CD4-positive, alpha-beta T cell treated with Interleukin-15 for 4 hours (primary cell): ENCODE data around the gene ZNF598.

Experiments used
- DNase-seq: peaks from one replicate; pipeline ENCODE4 v3.0.0-alpha.2; 2020; ENCODE audit warnings: low spot score

The ZNF598 gene

DNA sequence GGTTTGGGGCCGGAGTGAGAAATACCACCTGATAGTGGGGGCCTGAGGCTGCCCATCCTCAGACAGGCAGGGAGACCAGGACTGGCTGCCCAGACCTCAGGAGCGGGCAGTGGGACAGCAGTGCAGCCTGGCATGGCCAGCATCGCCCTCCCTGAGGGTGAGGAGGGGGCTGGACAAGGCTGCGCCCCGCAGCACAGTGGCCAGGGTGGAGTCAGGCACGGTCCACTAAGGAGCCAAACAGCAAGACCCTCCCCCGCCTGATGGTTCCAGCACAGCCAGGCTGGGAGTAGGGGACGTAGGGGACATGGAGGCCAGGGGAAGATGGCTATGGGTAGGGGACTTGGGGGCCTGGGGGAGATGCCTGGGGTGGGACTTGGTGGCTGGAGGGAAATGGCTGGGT, 3.3 kb downstream of the ZNF598 start:
- DNase-seq = no peak

DNA sequence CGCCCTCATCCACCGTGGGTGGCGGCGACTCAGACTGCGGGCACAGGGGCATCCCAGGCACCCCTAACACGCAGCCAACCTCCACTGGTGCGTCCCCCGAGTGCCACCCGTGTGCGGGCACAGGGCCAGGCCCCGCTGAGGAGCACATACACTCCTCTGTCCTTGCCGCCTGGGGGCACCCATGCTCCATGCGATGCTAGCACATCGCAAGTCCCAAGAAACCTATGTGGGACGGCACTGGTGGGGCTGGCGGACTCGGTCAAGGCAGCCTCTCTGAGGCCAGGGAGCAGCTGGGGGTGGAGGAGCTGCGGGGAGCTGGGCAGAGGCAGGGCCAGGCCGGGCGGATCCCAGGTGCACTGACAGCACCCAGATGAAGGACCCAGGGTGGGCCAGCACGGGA, 4.0 kb downstream of the ZNF598 start:
- no peak for DNase-seq

DNA sequence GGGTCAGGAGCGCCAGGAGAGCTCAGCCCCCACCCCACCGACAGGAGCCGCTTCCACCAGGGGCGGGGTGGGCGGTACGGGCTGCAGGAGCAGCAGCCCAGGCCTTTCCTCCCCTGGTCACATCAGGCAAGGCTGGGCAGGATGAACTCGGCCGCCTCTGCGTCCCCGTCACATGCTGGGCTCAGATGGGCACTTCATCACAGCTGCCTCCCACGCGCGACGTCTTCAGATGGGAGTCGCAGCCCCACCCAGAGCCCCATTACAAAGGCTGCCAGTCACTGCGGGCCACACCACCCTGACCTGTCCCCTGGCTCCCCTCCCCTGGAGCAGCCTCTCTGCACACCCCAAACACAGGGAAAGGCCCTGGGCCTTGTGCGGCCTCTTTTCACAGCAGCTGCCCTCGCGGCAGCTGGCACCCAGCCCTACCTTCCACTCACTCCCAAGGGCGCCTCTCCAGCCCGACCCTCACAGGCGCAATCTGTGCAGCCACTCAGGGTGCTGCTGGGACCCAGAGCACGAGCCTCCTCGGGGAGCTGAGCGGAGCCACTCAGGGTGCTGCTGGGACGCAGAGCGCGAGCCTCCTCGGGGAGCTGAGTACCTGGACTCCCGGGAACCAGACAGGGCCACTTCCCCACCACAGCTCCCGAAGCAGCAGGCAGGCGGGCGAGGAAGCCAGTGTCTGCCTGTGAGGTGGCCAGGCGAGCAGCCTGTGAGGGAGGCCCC, 4.7 kb downstream of the ZNF598 start:
- DNase-seq = no peak

DNA sequence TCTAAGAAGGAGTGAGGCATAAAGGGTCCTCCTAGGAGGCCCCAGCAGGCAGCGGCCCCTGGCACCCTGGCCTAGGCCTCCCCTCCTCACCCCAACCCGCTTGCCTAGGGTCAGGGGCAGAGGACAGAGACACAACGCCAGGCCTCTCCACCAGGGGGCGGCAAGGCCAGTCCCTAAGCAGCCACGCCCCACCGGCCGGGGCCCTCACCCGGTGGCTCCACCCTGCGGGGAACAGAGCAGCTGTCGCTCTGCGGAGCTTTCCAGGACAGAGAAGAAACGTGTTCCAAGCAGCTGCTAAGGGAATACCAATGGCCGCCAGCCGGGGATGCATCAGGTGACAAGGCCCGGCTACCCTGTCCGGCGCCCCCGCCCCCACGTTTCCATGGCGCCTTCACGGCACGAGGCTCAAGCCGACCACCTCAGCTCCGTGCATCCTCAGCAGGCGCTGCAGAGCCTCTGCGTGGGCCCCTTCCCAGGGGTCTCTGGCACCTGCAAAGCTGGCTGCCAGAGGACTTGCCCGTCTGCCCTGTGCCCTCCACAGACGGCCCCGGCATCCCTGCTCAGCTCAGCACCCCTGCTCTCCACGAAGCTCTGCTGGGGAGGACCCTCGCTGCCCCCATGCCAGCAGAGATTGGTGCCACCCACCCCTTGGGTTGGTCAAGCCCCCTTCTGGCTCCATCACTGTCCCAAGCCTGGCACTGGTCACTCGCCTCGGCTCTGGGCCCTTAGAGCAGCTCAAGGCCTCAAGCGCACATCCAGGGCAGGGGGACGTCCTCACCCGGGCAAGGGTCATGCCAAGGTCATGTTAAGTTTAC, 5.6 kb downstream of the ZNF598 start:
- peak; percentile 84 for DNase-seq

DNA sequence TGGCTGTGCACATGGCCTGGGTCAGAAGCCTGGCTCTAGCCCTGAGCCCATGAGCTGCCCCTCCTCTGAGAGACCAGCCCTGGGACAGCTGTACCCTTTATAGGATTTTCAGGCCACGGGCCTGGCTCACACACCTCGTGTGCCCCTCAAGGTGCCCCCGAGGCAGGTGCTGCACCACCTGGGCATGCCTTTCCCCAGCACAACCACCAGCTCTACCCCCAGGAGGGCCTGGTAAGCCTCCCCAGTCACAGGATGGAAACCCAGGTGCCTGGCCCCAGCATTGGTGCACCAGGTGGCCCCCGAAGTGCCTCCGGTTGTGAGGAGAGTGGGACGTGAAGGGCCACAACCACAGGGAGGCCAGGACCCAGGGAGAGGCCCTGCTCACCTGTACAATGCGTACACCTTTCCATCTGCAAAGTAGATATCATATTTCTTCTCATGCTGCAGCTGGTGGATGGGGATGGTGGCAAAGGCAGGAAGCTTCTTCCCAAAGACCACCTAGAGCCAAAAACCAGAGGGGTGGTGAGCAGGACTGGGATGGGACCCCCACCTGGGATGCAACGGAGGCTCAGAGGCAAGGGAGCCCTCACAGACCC, 6.3 kb downstream of the ZNF598 start:
- no peak for DNase-seq

DNA sequence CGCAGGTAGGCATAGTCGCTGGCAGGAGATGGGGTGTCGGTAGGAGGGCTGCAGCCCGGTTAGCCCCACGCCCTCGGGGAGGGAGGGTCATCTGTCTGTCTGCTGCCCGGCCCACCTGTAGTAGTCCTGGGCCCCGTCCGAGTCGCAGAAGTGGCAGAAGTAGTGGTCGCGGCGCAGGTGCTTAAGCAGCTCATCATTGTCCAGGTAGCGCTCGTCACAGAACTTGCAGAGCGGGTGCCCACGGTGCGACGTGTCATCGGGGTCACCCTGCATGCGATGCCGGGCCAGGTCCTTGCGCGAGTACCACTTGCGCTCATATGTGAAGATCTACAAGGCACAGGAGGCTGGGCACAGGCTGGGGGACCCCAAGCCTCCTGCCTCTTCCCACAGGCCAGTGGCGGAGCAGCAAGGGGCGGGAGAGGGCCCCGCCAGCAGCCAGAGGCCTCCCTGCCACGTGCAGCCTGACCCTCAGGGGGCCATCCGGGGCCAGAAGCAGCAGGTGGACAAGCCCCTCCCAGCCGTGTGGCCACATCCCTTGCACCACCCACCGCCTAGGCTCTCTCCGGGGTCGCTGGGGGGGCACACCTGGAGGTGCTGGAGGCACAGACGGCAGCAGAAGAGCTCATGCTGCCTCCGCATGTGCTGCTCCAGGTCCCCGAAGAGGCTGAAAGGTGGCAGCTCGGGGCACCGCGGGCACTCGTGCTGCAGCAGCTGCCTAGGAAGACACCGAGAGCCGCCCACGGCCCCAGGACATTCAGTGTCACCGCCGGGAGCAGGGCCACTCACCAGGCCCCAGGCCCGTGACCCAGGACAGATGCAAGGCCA, 7.0 kb downstream of the ZNF598 start:
- DNase-seq = no peak

DNA sequence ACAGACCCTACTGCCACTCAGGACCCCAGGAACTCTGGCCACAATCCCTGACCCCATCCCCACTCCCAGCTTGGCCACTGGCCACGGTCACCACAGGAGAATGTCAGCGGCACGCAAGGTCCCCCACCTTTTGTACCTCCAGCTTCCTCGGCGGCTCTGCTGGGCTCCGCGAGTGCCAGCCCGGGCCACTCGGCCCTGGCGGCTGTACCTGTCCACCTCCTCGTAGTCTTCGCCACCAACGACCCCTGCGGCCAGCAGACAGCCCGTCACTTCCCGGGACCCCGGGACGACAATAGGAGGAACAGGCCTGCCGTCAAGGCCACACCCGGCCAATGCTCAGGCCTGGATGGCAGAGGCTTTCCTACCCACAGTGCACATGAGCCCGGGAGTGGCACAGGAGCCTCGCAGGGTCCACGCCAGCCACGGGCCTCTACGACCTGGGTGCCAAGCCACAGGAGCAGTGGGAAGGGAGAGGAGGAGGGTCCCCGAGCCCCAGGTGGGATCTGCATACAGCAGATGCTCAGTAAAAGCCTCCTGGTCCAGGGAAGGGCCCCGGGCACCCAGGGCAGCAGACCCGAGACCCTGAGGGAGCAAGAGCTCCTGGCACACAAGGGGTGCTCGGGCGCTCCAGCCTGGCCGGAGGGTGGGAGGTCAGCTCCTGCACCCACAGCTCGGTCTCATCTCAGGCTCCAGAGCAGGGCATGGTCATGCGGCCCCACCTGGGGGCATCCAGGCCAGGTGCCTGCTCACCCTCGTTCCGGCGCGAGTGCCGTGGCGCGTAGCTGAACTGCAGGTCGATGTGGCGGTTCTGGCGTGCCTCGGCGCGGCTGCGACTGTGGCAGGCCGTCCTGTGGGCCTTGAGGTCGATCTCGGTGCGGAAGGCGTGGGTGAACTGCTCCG, 7.9 kb downstream of the ZNF598 start:
- no peak for DNase-seq

DNA sequence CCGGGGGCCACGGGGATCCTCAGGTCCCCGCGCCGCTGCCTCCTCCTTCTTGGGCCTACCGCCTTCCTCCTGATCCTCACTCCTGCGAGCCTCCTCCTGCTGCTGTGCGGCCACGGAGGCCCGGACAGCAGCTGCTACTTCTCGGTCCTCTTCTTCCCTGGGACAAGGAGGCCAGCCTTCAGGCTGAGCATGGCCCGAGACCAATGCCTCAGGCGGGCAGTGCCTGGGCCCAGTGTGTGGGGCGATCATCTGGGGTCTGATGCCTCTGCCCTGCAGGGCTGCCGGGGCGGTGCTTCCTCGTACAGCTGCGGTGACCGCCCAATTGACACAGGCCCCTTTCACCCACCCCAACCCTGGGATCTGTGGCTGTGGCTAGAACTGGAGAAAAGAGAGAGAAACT, 8.6 kb downstream of the ZNF598 start:
- DNase-seq = no peak

DNA sequence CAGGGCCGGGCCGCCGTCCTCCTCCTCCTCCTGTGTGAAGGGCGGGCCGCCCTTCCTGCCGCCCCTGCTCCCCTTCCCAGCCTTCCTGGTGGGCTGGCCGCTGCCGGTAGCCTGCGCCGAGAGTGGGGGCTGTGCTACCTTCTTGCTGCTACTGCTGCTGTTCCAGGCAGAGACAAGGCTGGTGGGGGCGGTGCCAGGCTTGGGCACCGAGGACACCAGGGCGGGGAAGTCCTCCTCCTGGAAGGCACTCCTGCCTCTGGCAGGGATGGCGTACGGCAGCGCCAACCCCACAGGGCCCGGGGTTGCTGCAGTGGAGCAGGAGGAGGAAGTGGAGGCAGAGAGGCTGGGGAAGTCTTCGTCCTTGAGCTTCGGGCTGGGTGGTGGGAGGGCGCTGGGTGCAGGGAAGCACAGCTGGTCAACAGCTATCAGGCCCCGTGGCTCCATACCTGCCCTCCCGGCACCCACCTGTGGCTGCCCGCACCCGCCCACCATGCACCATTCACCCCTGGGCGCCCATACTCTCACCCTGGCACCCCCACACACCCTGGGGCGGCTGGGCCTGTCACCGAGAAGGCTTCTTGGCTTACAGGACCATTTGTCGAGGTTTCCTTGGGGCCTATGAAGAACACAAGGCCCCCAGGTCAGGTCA, 9.6 kb downstream of the ZNF598 start:
- no peak for DNase-seq

DNA sequence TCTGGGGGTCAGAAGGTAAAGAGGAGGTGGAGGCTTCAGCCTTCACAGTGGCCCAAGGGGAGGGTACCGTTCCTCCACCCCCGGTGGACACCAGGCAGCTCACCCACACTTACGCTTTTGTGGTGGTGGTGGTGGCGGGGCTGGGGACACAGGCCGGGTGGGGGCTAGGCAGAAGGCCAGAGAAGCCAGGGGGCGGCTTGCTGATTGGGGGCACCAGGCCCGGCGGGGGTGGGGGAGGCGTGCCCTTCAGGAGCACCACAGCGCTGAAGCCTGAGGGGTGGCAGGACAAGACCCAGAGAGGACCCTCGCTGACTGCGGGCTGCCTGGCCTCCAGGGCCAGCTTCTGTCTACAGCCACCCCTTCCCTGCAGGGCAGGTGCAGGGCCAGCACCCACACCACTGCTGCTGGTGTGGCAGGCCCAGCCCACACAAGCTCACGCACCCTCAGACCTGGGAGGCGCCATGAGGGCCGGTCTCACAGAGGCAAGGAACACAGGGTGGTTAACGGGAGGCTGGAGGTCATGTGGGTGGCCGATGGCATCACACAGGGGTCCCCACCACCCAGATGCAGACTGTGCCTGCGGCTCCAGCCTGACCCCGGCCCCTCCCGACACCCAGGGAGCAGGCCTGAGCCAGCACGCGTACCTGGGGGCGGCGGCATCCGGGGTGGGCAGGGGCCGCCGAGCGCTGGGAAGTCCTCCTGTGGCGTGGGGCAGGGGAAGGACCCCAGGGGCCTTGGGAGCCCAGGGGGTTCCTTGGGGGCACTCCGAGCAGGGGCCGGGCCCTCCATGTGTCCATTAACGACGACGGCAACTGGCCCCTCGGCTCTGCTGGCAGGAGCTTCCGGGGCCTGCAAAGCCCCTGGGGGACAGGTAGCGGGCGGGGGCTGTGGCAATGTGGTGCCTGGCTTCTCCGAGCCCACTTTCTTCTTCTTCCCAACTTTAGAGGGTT, 10.5 kb downstream of the ZNF598 start:
- DNase-seq = no peak

DNA sequence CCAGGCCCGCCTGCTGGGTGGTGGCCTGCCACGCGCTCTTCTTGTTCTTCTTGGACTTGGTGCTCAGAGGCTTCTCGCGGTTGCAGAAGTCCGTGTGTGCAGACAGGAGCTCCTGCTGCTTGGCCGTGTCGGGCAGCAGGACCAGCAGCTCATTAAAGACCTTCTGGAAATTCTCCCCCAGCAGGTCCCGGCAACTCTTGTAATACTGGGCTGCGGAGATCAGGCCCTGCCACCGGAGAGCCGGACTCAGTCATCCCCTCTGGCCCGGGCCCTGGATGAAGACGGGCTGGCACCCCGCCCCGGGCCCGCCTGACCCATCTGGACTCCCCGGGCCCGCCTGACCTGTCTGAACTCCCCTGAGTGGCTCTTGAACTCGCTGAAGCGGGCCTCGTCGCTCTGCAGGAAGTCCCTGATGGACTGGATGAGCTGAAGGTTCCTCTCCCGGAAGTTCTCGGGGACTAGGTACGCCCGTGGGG, 11.2 kb downstream of the ZNF598 start:
- DNase-seq = no peak

DNA sequence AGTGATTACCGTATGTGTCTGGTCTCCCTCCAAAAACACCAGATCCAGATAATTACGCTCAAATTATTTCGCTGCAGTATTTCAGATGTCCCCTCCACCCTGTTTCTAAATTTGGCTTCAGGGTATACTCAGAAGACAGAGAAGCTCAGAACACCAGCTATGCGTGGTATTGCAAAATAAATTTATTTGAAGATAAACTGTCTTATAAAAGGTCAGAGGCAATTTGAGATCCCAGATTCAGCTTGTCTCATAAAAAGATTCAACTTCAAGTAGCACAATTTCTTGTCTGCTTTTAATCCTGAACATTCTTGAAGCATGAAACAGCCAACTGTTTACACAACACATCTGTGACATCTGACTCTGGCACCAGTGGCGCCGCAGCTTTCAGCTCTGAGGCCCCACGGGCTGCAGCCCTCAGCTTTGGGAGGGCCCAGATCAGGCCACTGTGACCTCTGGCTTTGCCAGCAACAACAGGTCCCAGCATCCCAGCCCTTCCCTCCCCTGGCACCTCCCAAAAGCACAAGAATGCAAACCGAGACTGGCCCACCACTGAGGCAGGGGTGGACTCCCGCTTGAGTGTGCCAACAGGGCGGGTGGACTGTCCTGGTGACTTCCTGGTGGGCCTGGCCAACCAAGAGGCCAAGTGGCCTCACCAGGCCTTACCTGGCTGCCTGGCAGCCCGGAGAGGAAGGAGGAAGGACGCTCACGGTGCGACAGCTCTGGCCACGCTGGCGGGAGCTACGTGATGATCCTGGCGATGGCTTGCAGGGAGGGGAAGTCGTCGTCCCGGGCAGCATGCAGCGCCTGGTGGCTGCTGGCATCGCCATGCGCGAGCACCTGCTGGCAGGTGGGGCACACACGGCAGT, 11.9 kb downstream of the ZNF598 start:
- DNase-seq = no peak

DNA sequence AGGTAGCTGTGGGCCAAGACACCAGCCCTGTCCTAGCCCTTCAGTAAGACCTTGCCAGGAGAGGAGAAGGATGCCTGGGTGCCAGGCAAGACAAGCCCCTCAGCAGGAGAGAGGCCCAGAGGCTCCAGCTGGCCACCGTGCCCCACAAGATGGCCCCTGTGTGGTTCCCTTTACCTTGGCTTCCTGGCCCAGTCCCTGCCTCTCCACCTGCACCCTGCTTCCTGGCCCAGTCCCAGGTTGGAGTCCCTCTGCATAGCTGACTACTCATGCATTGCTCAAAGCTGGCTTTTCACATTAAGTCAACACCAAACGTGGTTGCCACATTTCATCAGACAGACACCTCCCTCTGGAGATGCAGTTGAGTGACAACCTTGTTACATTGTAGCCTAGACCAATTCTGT, 15.9 kb downstream of the ZNF598 start:
- no peak for DNase-seq

DNA sequence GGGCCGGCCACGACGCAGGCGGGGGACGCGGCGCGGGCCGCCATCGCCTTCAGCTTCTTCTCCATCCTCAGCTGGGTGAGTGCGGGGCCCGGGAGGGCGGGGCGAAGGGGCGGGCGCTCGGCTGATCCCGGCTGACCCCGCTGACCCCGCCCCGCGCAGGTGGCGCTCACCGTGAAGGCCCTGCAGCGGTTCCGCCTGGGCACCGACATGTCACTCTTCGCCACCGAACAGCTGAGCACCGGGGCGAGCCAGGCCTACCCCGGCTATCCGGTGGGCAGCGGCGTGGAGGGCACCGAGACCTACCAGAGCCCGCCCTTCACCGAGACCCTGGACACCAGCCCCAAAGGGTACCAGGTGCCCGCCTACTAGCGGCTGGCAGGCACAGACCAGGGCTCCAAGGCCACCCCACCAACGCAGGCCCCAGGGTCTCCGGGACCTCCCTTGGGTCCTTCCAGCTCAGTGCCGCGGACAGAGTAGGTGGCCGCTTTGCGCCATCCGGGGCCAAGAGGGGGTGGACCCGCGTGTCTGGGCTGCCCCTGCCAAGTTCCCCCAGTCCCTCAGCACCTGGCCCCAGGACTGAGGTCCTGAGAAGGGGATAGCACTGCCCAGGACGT, 16.8 kb downstream of the ZNF598 start:
- no peak for DNase-seq

DNA sequence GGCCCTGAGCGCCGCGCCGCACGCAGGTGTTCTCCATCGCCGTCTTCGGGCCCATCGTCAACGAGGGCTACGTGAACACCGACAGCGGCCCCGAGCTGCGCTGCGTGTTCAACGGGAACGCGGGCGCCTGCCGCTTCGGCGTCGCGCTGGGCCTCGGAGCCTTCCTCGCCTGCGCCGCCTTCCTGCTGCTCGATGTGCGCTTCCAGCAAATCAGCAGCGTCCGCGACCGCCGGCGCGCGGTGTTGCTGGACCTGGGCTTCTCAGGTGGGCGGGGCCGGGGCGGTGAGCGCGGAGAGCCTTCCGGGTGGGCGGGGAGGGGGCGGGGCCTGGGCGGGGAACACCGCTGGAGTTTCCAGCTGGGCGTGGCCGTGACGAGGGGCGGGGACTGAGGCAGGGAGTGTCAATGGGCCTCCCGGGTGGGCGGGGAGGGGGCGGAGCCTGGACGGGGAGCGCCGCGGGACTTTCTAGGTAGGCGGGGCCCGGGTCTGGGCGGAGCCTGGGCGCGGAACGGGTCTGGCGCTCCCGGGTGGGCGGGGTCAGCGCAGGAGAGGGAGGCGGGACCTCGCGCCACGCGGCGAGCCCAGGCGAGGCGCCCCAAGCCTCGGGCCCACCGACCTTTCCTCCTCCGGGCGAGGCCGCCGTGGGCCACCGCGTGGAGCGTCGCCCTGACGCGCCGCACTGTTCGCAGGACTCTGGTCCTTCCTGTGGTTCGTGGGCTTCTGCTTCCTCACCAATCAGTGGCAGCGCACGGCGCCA, 17.5 kb downstream of the ZNF598 start:
- DNase-seq = peak; percentile 98

DNA sequence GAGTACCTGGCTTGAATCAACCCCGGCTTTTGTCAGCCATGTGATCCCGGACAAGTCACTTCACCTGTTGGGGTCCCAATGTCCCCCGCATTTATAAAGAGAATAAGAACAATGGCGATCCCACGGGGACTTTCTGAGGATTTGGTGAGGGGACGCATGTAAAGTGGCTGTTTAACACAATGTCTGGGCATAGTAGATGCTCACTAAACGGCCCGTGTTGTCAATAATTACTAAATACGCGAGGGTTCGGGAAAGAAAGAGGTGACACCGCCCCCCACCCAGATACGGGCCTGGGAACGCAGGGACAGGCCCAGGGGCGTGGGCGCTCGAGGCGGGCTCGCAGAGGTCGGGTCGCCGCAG, 18.1 kb downstream of the ZNF598 start:
- DNase-seq = no peak

DNA sequence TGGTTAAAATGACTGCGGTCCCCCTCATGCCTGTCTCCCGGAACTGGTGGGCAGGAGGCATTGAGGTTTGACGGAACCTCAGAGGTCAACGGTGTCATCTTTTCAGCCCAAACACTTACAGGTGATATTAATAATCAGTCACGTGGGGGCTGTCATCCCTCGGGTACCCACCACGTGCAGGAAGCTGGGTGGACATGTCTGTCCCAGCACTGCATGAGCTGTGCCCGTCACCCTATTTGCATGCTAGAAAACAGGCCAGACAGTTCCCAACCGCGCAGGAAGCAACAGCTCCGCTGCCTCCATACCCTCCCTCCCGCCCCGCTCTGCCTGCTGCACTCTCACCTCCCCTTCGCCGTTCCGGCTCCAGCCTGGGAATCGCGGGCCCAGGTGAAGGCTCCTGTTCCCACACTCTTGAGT, 18.5 kb downstream of the ZNF598 start:
- DNase-seq = peak; percentile 55
